SJCRH30 (cell line): ENCODE data around the gene RNF19B. TPM values are rescaled to one million over a fixed set of nuclear protein-coding genes. Genes with fewer than 3 reads are reported as not detected.
"Not testable (repeated sequence)": the region's sequence is repeated elsewhere in the genome, so short reads cannot be mapped to it uniquely, and the experiment has no call there.

Experiments used
- DNase-seq, 2 experiments: peaks; one replicate each; pipeline ENCODE4 v3.0.0-alpha.2; 2015 to 2020
- H3K27ac ChIP-seq: fragments of 250-450 bp; sonication (Bioruptor Pico); 2 replicates; pipeline ENCODE4 v1.5.1; 2020; ENCODE audit warnings: mild to moderate bottlenecking, moderate library complexity
- H3K27me3 ChIP-seq: fragments of 250-450 bp; sonication (Bioruptor Pico); 2 replicates; pipeline ENCODE4 v1.5.1; 2020; ENCODE audit warnings: mild to moderate bottlenecking, moderate library complexity
- H3K36me3 ChIP-seq: fragments of 250-450 bp; sonication (Bioruptor Pico); 2 replicates; pipeline ENCODE4 v1.5.1; 2020; ENCODE audit warnings: mild to moderate bottlenecking, moderate library complexity
- H3K4me1 ChIP-seq: fragments of 250-450 bp; sonication (Bioruptor Pico); 2 replicates; pipeline ENCODE4 v1.5.1; 2020; ENCODE audit warnings: mild to moderate bottlenecking, moderate library complexity
- H3K4me3 ChIP-seq: fragments of 250-450 bp; sonication (Bioruptor Pico); 2 replicates; pipeline ENCODE4 v1.5.1; 2020; ENCODE audit warnings: mild to moderate bottlenecking, moderate library complexity
- H3K9me3 ChIP-seq: fragments of 250-450 bp; sonication (Bioruptor Pico); replicated peaks from 2 replicates; pipeline ENCODE4 v1.5.1; 2020; ENCODE audit warnings: mild to moderate bottlenecking, moderate library complexity
- total RNA-seq: library from RNA; depleted of rRNA; stranded (reverse); fragments of >200 nt; shearing (Covaris generic); gene quantifications from 2 replicates; pipeline ENCODE4 v1.2.3, GENCODE V29; 2014

The RNF19B gene
- total RNA-seq, 1 experiment from 2014 or later: 10.5 TPM

DNA sequence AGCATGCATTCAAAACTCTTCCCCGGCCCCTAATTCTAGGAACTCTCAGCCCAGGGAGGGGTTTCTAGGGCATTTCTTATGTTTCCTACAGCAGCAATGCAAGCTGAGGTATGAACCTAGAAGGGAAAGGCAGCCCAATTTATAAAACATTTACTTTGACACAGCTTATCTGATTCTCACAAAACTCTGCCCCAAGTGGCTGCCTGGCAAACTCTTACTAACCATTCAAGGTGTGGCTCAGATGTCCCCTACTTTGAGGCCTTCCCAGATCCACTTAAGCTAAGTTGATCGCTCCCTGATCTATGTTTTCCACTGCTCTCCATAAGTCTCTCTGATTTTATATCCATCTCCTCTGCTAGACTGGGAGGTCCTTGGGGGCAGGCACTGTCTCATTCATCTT lies 36.7 kb upstream of the RNF19B start:
- H3K27me3 ChIP-seq: no peaks in the 10 kb centered on the region
- no peak for DNase-seq
- H3K4me3 ChIP-seq: no peak overlapping the region
- H3K36me3 ChIP-seq: no peaks in the 10 kb centered on the region
- no peaks in the 10 kb centered on the region for H3K4me1 ChIP-seq
- H3K27ac ChIP-seq: no peak overlapping the region
- H3K9me3 ChIP-seq: no peaks in the 10 kb centered on the region

DNA sequence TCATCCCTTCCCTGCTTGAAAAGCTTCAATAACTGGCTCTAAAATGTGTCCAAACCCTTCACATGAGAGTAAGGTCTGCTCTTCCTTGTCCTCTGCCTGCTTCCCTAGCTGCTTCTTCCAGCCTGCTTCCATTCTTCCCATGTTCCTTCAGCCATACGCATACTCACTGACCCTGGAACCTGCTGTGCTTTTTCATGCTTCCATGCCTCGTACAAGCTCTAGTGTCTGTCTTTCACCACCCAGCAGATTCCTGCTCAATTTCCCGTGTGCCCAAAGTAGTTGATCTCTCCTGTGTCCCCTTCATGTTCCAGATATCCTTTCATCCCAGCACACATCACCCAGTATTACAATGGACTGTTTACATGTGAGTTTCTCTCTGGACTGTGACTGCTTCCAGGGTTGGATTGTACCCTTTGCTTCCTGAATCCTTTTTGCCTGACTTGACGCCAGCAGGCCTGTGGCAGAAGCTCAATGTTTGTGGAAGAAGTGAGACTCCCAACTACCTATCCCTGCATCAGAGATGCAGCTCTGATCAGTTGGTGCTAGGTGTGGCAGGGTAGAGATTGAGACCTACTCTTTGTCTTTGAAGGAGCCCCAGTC lies 35.9 kb upstream of the RNF19B start:
- Histone ChIP-seq H3K27me3 (no peaks in the 10 kb centered on the region), H3K36me3 (no peaks in the 10 kb centered on the region), H3K4me3 (no peak overlapping the region), H3K27ac (no peak overlapping the region), H3K4me1 (no peaks in the 10 kb centered on the region), H3K9me3 (no peaks in the 10 kb centered on the region)
- DNase-seq: no peak

DNA sequence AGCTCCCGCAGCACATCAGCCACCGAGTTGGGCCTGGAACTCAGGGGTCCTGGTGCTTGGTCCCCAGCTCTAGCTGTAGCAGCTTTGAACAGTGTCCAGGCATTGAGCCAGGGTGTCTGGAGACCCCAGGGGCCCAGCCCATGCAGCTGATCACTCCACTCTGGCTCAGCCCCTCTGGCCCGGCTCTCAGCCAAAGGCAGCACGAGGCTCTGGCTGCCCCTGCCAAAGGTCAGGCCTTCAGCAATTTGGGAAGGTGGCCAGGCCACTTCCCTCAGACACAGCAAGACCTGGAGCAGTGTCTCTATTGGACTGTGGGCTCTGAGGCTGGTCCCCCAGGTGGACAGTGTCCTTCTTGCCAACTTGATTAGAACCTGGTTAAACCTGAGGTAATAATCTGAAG lies 34.4 kb upstream of the RNF19B start:
- Histone ChIP-seq H3K27ac (no peak overlapping the region), H3K27me3 (no peaks in the 10 kb centered on the region), H3K4me1 (no peaks in the 10 kb centered on the region), H3K36me3 (no peaks in the 10 kb centered on the region), H3K4me3 (no peak overlapping the region), H3K9me3 (no peaks in the 10 kb centered on the region)
- no peak for DNase-seq

DNA sequence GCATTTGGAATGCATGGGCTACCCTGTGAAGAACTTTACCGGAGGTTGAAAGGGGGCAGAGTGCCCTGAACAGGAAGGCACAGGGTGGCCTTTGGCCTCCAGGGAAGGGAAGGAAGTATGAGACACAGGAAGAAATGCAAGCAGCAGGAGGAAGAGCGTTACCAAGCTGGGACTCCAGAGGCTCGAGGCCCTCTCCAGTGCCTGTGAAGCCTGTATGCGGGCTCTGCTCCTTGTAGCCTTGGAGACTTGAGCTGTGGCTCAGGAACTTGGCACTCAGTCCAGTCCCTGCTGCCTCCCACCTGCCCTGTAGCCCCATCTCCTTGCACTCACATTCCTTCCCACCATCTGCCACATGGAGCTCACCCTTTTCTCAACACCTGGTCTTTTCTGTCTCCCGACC lies 33.5 kb upstream of the RNF19B start:
- Histone ChIP-seq H3K9me3 (no peaks in the 10 kb centered on the region), H3K27ac (no peak overlapping the region), H3K4me3 (no peak overlapping the region), H3K36me3 (no peaks in the 10 kb centered on the region), H3K27me3 (no peaks in the 10 kb centered on the region), H3K4me1 (peaks cover 3% of the 10 kb centered on the region; the same call in 1 of the 2 replicates)
- DNase-seq: peak; percentile 18 to 37

DNA sequence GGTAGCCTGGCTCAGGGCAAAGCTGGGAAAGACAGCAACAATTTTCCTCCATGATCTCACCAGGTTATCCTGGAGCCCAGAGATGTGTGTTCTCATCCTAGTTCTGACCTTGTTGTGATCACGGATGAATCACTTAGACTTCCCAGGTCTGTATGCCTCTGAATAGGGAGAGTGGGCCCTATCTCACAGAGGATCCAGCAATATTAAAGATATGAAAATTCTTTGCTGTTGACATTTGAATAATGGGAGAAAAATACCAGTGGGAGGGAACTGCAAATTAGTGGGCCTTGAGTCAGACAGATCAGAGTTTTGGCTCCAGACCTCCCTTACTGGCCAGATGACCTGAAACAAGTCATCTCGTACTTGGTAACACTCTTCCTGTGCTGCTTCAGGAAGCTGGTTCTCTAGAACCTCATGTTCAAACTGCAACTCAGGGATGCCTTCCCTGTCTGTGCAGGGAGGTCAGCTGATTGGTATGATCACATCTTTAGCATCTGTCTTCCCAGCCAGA lies 32.8 kb upstream of the RNF19B start:
- DNase-seq: no peak
- Histone ChIP-seq H3K9me3 (no peaks in the 10 kb centered on the region), H3K4me1 (peaks cover 10% of the 10 kb centered on the region), H3K27ac (no peak overlapping the region), H3K4me3 (no peak overlapping the region), H3K27me3 (no peaks in the 10 kb centered on the region), H3K36me3 (no peaks in the 10 kb centered on the region)

GRCh38 chr1:32993324-32993636 lies 28.7 kb upstream of the RNF19B start:
- DNase-seq, H3K27me3 ChIP-seq, H3K4me3 ChIP-seq, H3K9me3 ChIP-seq, H3K27ac ChIP-seq, H3K36me3 ChIP-seq: not testable (repeated sequence)
- peaks cover 25% of the 10 kb centered on the region for H3K4me1 ChIP-seq

GRCh38 chr1:32992489-32993323 lies 28.1 kb upstream of the RNF19B start:
- peak; percentile 88 to 92 for DNase-seq
- no peak overlapping the region for H3K4me3 ChIP-seq
- H3K4me1 ChIP-seq: peaks cover 25% of the 10 kb centered on the region
- H3K36me3 ChIP-seq: no peaks in the 10 kb centered on the region
- no peak overlapping the region for H3K27ac ChIP-seq
- H3K9me3 ChIP-seq: no peaks in the 10 kb centered on the region
- H3K27me3 ChIP-seq: no peaks in the 10 kb centered on the region

DNA sequence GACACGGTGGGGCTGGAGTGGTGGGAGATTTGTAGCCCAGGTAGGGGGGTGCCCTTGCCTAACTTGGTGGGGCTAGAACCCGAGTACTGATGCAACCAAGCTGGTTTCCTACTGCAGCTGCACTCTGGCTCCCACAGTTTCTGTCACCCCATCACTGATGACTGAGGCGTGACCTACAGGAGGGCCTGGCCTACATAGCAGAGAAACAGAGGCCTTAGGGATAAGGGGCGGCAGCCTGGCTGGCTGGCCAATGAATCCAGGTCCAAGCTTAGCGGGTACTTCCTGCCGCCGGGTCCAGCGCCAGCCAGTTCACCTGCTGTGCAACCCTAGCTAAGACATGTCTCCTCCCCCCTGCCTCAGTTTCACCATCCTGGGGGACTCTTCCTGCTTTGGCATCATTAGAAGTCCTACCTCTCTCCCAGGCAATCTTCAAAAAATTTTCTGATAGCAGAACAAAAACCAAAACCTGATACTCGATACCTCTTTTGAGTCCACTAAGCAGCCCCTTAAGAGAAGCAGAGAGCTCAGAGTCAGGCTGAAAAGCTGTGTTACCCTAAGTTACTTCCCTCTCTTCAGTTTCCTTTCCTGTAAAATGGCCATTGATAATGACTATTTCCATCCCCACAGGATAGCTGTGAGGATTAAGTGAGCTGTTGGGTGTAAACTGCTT lies 27.3 kb upstream of the RNF19B start:
- Histone ChIP-seq H3K27ac (no peak overlapping the region), H3K4me1 (peaks cover 25% of the 10 kb centered on the region), H3K4me3 (no peak overlapping the region), H3K36me3 (no peaks in the 10 kb centered on the region), H3K9me3 (no peaks in the 10 kb centered on the region), H3K27me3 (no peaks in the 10 kb centered on the region)
- no peak for DNase-seq

GRCh38 chr1:32991386-32991785 lies 26.8 kb upstream of the RNF19B start:
- Histone ChIP-seq H3K27me3 (no peaks in the 10 kb centered on the region), H3K4me3 (no peak overlapping the region), H3K27ac (no peak overlapping the region), H3K36me3 (no peaks in the 10 kb centered on the region), H3K9me3 (no peaks in the 10 kb centered on the region), H3K4me1 (peaks cover 25% of the 10 kb centered on the region)
- no peak for DNase-seq

GRCh38 chr1:32990887-32991286 lies 26.3 kb upstream of the RNF19B start:
- Histone ChIP-seq H3K4me1 (peaks cover 25% of the 10 kb centered on the region), H3K4me3 (no peak overlapping the region), H3K9me3 (no peaks in the 10 kb centered on the region), H3K27me3 (no peaks in the 10 kb centered on the region), H3K36me3 (no peaks in the 10 kb centered on the region), H3K27ac (no peak overlapping the region)
- no peak for DNase-seq

- peak; percentile 38 to 53 for DNase-seq
- Histone ChIP-seq H3K4me1 (peaks cover 25% of the 10 kb centered on the region), H3K36me3 (no peaks in the 10 kb centered on the region), H3K27me3 (no peaks in the 10 kb centered on the region), H3K4me3 (no peak overlapping the region), H3K27ac (no peak overlapping the region), H3K9me3 (no peaks in the 10 kb centered on the region)
Measured at GRCh38 chr1:32989160-32990050, 24.8 kb upstream of the RNF19B start.

GRCh38 chr1:32988665-32989064 lies 24.1 kb upstream of the RNF19B start:
- Histone ChIP-seq H3K36me3 (no peaks in the 10 kb centered on the region), H3K4me1 (peaks cover 25% of the 10 kb centered on the region), H3K27ac (no peak overlapping the region), H3K9me3 (no peaks in the 10 kb centered on the region), H3K27me3 (no peaks in the 10 kb centered on the region), H3K4me3 (no peak overlapping the region)
- DNase-seq: no peak

- Histone ChIP-seq H3K4me1 (peaks cover 4% of the 10 kb centered on the region), H3K36me3 (no peaks in the 10 kb centered on the region), H3K4me3 (no peak overlapping the region), H3K27me3 (no peaks in the 10 kb centered on the region), H3K27ac (no peak overlapping the region), H3K9me3 (no peaks in the 10 kb centered on the region)
- no peak for DNase-seq
Measured at GRCh38 chr1:32985226-32985625, 20.6 kb upstream of the RNF19B start.

- no peaks in the 10 kb centered on the region for H3K9me3 ChIP-seq
- no peaks in the 10 kb centered on the region for H3K27me3 ChIP-seq
- H3K27ac ChIP-seq: no peak overlapping the region
- no peak overlapping the region for H3K4me3 ChIP-seq
- DNase-seq: no peak
- peaks cover 4% of the 10 kb centered on the region for H3K4me1 ChIP-seq
- H3K36me3 ChIP-seq: no peaks in the 10 kb centered on the region
Measured at GRCh38 chr1:32984455-32985171, 20.0 kb upstream of the RNF19B start.
